Skin epidermis (tissue), 12 donors: ENCODE results near the gene CLIC5.

ENCODE experiments used
- H3K27ac ChIP-seq, 21 experiments: fragments of 200-600 bp; sonication (generic) in 11 of 21; one replicate each; pipeline ENCODE4 v1.5.0; 2020; ENCODE audit warnings: mild to moderate bottlenecking in 3 of 21, inconsistent platforms in 2 of 21, moderate library complexity in 2 of 21
- H3K4me3 ChIP-seq, 7 experiments: fragments of 200-600 bp; sonication (generic) in 2 of 7; one replicate each; pipeline ENCODE4 v1.5.0; 2020; ENCODE audit warnings: inconsistent platforms in 2 of 7, mild to moderate bottlenecking in 2 of 7, moderate library complexity in 1 of 7

The CLIC5 gene

DNA sequence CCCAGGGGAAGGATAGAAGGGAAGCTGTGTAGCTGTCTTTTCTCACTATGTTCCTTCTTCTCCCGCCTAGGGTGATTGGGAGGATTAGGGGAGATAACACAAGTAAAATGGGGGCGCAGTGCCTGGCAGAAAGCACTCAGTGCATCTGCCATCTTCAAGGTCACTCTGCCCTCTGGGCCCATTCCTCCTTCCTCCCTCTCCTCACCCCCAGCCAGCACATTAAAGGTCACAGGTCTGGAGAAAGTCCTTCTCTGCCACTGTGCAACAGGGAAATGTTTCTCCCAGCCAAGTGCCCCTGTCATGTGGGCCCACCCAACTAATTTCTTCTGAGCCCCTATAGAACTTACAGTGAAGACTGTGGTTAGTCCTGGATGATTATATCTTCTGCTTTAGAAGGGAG, 45.8 kb downstream of the CLIC5 start:
- Histone ChIP-seq H3K27ac (no peak overlapping the region), H3K4me3 (no peak overlapping the region)

DNA sequence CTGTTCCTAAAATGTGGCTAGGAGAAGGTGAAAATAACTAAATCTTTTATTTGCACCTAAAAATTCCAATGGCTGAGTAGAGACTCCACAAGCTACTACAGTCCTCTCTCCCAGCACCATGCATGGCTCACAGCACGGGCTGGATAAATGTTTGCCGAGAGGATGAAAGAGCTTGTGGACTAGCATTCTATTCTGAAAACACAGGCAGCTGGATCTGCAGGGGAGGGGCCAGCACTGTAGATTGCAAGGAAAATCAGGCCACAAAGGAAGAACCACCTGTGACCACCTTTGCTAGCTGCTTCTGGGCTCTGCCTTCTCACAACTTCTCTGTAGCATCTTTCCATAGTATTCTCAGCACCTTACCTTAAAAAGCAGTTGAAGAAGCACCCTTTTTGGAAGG, 46.6 kb downstream of the CLIC5 start:
- Histone ChIP-seq H3K4me3 (no peak overlapping the region), H3K27ac (no peak overlapping the region)

DNA sequence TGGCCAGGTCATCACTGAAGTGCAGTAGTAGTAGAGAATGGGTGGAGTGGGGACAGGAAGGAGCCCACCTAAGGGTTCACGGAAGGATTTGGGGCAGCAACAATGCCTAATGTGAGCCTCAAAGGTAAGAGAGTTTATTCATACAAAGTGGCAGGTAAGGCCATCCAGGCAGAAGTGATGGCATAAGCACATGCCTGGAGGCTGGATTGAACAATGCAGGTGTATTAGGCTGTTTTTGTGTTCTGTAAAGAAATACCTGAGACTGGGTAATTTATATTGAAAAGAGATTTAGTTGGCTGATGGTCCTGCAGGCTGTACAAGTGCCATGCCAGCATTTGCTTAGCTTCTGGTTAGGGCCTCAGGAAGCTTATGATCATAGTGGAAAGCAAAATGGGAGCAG, 48.3 kb downstream of the CLIC5 start:
- Histone ChIP-seq H3K4me3 (no peak overlapping the region), H3K27ac (no peak overlapping the region)

DNA sequence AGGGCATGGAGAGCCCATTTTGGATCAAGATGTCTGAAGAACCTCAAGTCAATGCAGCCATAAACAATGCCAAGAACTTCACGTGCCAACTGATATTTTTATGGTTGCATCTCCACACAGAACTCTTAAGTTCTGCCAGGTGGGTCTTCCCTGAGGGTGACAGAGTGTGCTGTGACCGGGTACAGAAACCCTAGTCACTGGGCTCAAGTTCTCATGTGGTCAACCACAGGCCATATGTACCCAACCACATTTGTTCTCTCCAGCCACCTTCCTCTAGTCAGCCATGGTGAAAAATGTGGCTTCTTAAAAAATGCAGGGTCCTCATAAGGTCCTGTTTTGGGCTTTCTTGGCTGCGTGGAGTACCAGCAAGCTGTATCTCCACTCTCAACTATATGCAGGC, 48.9 kb downstream of the CLIC5 start:
- H3K4me3 ChIP-seq = no peak overlapping the region

GRCh38 chr6:45966340-45966739, 49.3 kb downstream of the CLIC5 start:
- no peak overlapping the region for H3K4me3 ChIP-seq
- H3K27ac ChIP-seq = no peak overlapping the region

More for the DNA sequence above, 48.9 kb downstream of the CLIC5 start:
- no peak overlapping the region for H3K27ac ChIP-seq

GRCh38 chr6:45965792-45966191, 49.9 kb downstream of the CLIC5 start:
- no peak overlapping the region for H3K4me3 ChIP-seq
- H3K27ac ChIP-seq = peak overlapping the region in 1 of 21 experiments; percentile 42

GRCh38 chr6:45965007-45965406, 50.7 kb downstream of the CLIC5 start:
- Histone ChIP-seq H3K4me3 (no peak overlapping the region), H3K27ac (peak overlapping the region in 1 of 21 experiments; percentile 42)

DNA sequence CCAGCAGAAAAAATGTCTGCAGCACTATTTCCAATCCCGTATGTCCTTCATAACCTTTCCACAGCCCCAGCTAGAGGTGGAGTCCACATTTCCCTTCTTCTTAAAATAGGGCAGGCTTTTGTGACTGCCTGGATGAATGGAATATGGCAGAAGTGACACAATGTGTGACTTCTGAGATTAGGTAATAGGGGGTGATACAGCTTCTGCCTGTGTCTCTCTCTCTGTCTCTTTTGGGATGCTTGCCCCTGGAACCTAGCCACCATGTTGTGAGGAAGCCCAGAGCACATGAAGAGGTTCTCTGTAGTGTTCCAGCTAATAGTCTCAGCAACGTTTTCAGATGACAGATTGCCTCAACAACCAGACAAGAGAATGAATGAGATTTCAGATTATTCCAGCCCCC, 51.4 kb downstream of the CLIC5 start:
- Histone ChIP-seq H3K27ac (no peak overlapping the region), H3K4me3 (no peak overlapping the region)

- no peak overlapping the region for H3K4me3 ChIP-seq
- H3K27ac ChIP-seq = no peak overlapping the region
Observed at GRCh38 chr6:45963896-45964295, 51.8 kb downstream of the CLIC5 start.

GRCh38 chr6:45961125-45961524, 54.5 kb downstream of the CLIC5 start:
- Histone ChIP-seq H3K4me3 (no peak overlapping the region), H3K27ac (no peak overlapping the region)

GRCh38 chr6:45959534-45960145, 56.0 kb downstream of the CLIC5 start:
- H3K27ac ChIP-seq = no peak overlapping the region
- no peak overlapping the region for H3K4me3 ChIP-seq

- no peak overlapping the region for H3K4me3 ChIP-seq
- no peak overlapping the region for H3K27ac ChIP-seq
Observed at GRCh38 chr6:45956663-45957062, 59.0 kb downstream of the CLIC5 start.

DNA sequence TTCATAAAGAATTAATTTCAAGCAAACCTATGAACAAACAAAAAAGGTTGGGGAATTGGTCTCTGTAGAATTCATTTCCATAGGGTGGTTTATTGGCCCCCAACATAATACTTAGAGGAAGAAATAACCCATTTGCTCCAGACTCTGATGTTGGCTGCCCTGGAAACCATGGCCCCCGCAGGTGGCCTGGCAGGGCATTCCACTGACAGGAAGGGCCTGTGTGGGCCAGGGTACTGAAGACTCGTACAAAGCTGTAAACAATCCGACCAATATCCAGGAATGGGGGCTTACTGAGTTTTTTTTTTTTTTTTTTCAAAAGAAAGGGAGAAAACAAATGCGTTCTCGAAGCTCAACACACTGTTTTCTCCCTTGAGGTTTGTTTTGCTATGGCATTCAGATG, 59.5 kb downstream of the CLIC5 start:
- Histone ChIP-seq H3K4me3 (no peak overlapping the region), H3K27ac (no peak overlapping the region)

GRCh38 chr6:45955597-45955996, 60.1 kb downstream of the CLIC5 start:
- no peak overlapping the region for H3K4me3 ChIP-seq
- no peak overlapping the region for H3K27ac ChIP-seq

DNA sequence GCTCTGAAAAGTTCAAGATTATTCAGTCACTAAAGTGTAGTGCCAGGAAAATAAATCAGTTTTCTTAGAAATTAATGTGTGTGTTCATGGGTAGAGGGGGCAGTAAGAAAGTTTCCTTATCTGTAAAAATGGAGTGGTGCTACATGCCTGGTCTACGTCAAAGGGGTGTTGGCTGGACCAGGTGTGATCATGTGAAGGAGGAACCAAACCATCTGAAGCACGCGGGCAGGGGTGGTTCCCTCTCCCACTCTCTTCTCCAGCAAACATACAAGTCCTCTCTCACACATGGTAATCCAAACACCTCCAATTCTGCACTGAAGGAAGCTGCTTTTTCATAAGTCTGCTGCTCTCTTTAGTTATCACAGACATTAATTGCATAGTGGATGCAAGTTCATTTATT, 63.1 kb downstream of the CLIC5 start:
- H3K4me3 ChIP-seq = no peak overlapping the region

GRCh38 chr6:45952168-45952529, 63.5 kb downstream of the CLIC5 start:
- H3K4me3 ChIP-seq = no peak overlapping the region
- H3K27ac ChIP-seq = no peak overlapping the region

More for the DNA sequence above, 63.1 kb downstream of the CLIC5 start:
- H3K27ac ChIP-seq = no peak overlapping the region

GRCh38 chr6:45951321-45952167, 64.1 kb downstream of the CLIC5 start:
- Histone ChIP-seq H3K4me3 (no peak overlapping the region), H3K27ac (no peak overlapping the region)

DNA sequence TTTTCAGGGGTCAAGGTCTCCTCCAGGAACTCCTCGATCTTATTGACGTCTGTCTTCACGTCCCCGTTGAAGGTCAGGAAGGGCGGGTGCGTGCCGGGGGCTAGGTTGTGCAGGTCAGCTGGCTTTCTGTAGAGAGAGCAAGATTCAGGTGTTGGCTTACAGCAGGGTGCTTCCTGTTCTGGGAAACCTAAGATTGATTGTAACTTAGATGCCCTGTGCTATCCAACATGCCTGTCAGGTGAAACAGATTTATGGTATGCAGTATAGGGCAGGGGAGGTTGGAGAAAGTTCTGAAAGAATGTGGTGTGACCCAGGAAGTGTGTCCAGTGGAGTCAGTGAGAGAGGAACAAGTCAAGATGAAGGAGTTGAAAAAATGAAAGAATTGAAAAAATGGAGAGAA, 66.4 kb downstream of the CLIC5 start:
- no peak overlapping the region for H3K27ac ChIP-seq

GRCh38 chr6:45947807-45948206, 67.9 kb downstream of the CLIC5 start:
- H3K4me3 ChIP-seq = no peak overlapping the region
- no peak overlapping the region for H3K27ac ChIP-seq

More for the DNA sequence above, 66.4 kb downstream of the CLIC5 start:
- no peak overlapping the region for H3K4me3 ChIP-seq

DNA sequence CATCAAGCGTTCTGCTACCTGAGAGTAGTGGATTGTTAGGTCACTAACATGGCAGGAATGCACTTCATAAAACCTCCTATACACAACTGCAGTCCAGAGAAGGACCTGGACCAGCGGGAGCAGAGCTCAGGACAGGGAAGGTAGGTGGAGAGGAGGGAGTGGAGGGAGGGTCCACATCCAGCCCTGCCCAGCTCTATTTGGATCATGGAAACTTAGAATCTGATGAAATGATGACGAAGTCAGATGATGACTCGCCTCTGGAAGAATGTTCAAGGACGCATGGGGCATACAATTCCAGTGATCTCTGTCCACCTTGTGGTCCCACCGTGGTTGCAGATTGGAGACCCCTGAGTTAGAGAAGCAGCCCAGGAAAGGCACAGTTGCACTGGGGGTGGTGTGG, 68.8 kb downstream of the CLIC5 start:
- Histone ChIP-seq H3K27ac (no peak overlapping the region), H3K4me3 (no peak overlapping the region)

GRCh38 chr6:45946352-45946751, 69.3 kb downstream of the CLIC5 start:
- peak overlapping the region in 2 of 21 experiments; percentile 27 to 30 for H3K27ac ChIP-seq

More at GRCh38 chr6:45946352-45946751, 69.3 kb downstream of the CLIC5 start:
- H3K4me3 ChIP-seq = no peak overlapping the region
